Spinal cord (tissue), 10 donors: ENCODE data around the gene PPP1R12A. TPM values are rescaled to one million over a fixed set of nuclear protein-coding genes. Genes with fewer than 3 reads are reported as not detected.
A peak's percentile ranks its signal among the peaks of the same experiment; 100 is the strongest.

Source experiments
- DNase-seq, 6 donors: peaks; one replicate each; pipeline versions ENCODE4 v3.0.0 to v3.0.0-alpha.2; 2013 to 2015; ENCODE audit warnings: low spot score in 6 of 6, low read depth in 4 of 6
- H3K27ac ChIP-seq: one replicate; pipeline ENCODE4 v1.5.1; 2013; ENCODE audit warnings: low read depth, low read length, control low read depth
- H3K27me3 ChIP-seq: one replicate; pipeline ENCODE4 v1.6.1; 2013; ENCODE audit warnings: low read length; ENCODE audit not compliant: control insufficient read depth, insufficient read depth
- H3K36me3 ChIP-seq: one replicate; pipeline ENCODE4 v1.6.1; 2013; ENCODE audit warnings: low read length; ENCODE audit not compliant: control insufficient read depth, insufficient read depth
- H3K4me1 ChIP-seq: one replicate; pipeline ENCODE4 v1.6.1; 2013; ENCODE audit warnings: low read length; ENCODE audit not compliant: control insufficient read depth, insufficient read depth
- H3K4me3 ChIP-seq: one replicate; pipeline ENCODE4 v1.5.1; 2013; ENCODE audit warnings: low read depth, low read length, control low read depth
- H3K9me3 ChIP-seq: one replicate; pipeline ENCODE4 v1.6.1; 2013; ENCODE audit warnings: low read length; ENCODE audit not compliant: control insufficient read depth, insufficient read depth
- WGBS: methylation state at CpG from one replicate; pipeline ENCODE4 v1.1.5; 2013; ENCODE audit warnings: missing lambda C conversion rate; ENCODE audit not compliant: insufficient coverage; 5-methylcytosine and 5-hydroxymethylcytosine counted together
- polyA plus RNA-seq, 2 donors: library from polyadenylated mRNA; unstranded; fragments of 120-200 nt; gene quantifications; one replicate each; pipeline ENCODE4 v1.2.1, GENCODE V29; 2013; ENCODE audit not compliant: insufficient read length in 2 of 2
- total RNA-seq, 2 donors: library from RNA; depleted of rRNA in 1 of 2; stranded (reverse); fragments of 120-200 nt in 1 of 2; fragments of >200 nt in 1 of 2; gene quantifications; one replicate each; pipeline versions ENCODE4 v1.2.3 to v1.2.4, GENCODE V29; 2013 to 2014
- donor health status: healthy.

Gene PPP1R12A
- total and polyA plus RNA-seq, 4 donors: 42.5 to 165 (median 94.0) TPM

DNA sequence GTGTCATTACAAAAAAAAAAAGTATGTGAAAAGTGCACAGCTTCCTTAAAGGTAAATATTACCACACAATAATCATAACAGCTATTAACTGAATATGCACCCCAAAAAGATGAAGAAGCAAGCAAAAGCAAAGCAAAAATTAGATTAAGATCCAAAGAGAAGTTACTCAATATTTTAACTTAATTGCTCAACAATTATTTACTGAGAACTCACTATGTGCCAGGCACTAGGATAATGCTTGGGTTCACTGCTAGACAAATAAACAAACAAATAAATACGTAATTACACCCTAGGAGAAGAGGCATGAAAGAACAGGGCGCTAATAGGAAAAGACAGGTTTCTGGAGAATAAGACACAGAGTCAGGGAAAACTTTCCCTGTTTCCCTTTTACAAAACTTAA, 33.4 kb downstream of the PPP1R12A start:
- DNase-seq: no peak
- no CpG with 5 or more reads among the region's 2 CpGs for WGBS
- no peak overlapping the region for H3K4me3 ChIP-seq
- H3K4me1 ChIP-seq: no peaks in the 10 kb centered on the region
- H3K27ac ChIP-seq: no peak overlapping the region
- no peaks in the 10 kb centered on the region for H3K27me3 ChIP-seq
- H3K36me3 ChIP-seq: no peaks in the 10 kb centered on the region
- no peaks in the 10 kb centered on the region for H3K9me3 ChIP-seq

DNA sequence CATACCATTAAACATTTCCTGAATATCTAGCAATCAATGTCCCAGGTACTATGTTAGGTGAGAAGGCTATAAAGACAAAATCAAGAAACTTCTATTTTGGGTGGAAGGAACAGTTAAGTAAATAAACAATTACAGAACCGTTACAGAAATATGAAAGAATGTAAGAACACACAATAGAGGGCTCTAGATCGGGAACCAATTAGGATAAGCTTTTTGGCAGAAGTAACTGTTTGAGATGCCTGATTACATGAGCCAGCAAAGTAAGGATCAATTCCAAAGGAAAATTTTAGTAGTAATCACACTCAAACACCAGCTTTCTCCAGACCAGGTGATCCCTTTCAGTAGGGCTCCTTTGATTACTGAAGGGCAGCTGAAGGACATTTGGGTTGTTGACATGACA, 33.9 kb downstream of the PPP1R12A start:
- no peaks in the 10 kb centered on the region for H3K9me3 ChIP-seq
- DNase-seq: no peak
- H3K27ac ChIP-seq: no peak overlapping the region
- H3K4me1 ChIP-seq: no peaks in the 10 kb centered on the region
- 100% methylated on average over 1 of the region's 2 CpGs for WGBS
- H3K36me3 ChIP-seq: no peaks in the 10 kb centered on the region
- no peak overlapping the region for H3K4me3 ChIP-seq
- H3K27me3 ChIP-seq: no peaks in the 10 kb centered on the region

DNA sequence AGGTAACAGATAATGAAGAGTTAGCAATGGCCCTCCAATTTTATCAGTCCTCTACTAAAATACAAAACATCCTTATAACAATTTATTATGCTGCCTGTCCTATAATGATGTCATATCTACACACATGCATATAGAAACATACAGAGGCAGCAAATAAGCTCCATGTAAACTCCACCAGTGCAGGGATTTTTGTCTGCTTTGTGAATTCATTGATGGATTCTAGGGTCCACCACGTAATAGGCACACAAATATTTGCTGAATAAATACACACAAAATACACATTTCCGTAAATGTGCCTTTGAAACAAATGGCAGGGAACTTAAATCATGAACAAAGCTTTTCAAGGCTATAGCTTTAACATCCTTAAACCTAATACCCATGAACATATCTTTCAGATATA, 34.7 kb downstream of the PPP1R12A start:
- Histone ChIP-seq H3K9me3 (no peaks in the 10 kb centered on the region), H3K4me3 (no peak overlapping the region), H3K36me3 (no peaks in the 10 kb centered on the region), H3K27ac (no peak overlapping the region), H3K27me3 (no peaks in the 10 kb centered on the region), H3K4me1 (no peaks in the 10 kb centered on the region)
- WGBS: 100% methylated on average over 1 of the region's 2 CpGs
- DNase-seq: no peak

DNA sequence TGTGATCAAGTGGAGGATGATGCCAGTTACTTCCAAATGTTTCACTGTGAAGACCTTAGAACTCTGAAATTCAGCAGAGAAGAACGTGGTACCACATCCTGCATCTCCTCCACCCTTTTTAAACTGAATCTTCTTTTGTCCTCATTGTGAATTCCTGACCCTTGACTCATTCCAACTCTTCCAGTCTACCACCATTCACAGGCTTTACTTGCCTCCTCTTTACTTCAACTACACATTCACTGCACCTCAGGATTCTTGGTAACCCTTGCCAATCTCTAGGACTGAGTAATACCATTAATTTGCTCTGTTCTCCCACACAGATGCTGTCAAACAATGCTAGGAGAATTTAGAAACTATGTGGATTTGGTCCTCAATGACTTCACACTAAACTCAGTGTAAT, 37.3 kb downstream of the PPP1R12A start:
- 80% methylated on average over 1 of the region's 1 CpG for WGBS
- Histone ChIP-seq H3K4me3 (no peak overlapping the region), H3K36me3 (no peaks in the 10 kb centered on the region), H3K27me3 (no peaks in the 10 kb centered on the region), H3K27ac (no peak overlapping the region), H3K9me3 (no peaks in the 10 kb centered on the region), H3K4me1 (no peaks in the 10 kb centered on the region)
- no peak for DNase-seq

DNA sequence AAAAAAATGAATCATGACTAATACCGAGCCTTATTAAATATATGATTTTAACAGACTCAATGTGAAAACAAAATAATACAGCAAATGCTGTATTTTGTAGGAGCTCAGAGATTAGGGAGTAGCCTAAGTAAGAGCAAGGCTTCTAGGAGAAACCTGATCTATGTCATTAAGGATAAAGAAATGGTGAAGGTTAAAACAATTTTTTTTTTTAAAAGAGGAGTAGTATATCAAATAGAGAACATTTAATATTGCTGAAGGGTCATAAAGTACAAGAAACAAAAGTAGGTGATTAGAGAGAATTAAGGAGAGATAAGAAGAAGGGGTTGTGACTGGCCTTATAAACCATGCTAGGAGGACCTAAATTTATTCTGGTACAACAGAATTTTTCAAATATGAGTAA, 39.1 kb downstream of the PPP1R12A start:
- Histone ChIP-seq H3K4me1 (no peaks in the 10 kb centered on the region), H3K4me3 (no peak overlapping the region), H3K9me3 (no peaks in the 10 kb centered on the region), H3K27ac (no peak overlapping the region), H3K27me3 (no peaks in the 10 kb centered on the region), H3K36me3 (no peaks in the 10 kb centered on the region)
- DNase-seq: no peak
- WGBS: no CpG with 5 or more reads among the region's 1 CpG

DNA sequence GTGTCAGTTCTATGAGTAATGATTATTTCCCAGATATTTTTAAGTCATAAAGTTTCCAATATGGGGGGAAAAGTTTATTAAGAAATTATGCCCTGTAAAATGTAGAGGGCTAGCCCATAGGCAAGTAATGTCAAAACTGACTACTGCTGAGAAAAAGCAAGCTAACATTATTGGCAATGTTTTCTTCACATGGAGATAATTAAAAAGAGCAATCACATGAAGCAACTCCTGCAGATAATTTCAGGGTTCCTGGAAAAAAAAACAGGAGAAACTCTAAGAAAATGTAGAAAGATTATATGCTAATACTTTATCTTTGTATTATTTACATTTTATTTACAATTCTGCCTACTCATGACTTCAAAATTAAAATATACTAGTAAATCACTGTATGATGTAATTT, 39.8 kb downstream of the PPP1R12A start:
- peak in 1 of 6 donors; percentile 18 for DNase-seq
- Histone ChIP-seq H3K4me3 (no peak overlapping the region), H3K9me3 (no peaks in the 10 kb centered on the region), H3K4me1 (no peaks in the 10 kb centered on the region), H3K27ac (no peak overlapping the region), H3K27me3 (no peaks in the 10 kb centered on the region), H3K36me3 (no peaks in the 10 kb centered on the region)

DNA sequence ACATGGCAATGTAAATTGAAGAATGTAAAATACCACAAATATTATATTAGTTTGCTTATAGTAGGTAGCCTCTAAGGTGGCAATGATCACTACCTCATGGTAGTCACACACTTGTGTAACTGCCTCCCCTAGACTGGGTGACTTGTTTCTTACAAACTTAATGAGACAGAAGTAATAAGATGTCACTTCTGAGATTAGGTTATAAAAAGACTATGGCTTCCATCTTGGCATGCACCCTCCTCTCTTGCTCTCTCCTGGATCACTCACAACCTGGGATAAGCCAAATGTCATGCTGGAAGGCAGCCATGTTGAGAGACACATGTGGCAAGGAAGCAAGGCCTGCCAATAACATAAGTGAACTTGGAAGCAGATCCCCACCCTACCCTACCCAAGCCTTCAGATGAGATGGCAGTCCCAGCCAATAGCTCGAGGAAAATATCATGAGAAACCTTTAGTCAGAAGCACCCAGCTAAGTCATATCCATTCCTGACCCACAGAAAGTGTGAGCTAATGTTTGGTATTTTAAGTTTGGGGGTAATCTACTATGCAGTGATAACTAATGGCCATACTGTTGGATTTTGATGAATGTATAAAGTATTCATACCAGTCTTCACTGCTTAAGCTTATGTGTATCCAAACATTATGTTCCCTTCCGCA, 43.3 kb downstream of the PPP1R12A start:
- Histone ChIP-seq H3K36me3 (no peaks in the 10 kb centered on the region), H3K4me3 (no peak overlapping the region), H3K27me3 (no peaks in the 10 kb centered on the region), H3K4me1 (no peaks in the 10 kb centered on the region), H3K27ac (no peak overlapping the region), H3K9me3 (no peaks in the 10 kb centered on the region)
- 100% methylated on average over 1 of the region's 2 CpGs for WGBS
- peak in 1 of 6 donors; percentile 35 for DNase-seq

DNA sequence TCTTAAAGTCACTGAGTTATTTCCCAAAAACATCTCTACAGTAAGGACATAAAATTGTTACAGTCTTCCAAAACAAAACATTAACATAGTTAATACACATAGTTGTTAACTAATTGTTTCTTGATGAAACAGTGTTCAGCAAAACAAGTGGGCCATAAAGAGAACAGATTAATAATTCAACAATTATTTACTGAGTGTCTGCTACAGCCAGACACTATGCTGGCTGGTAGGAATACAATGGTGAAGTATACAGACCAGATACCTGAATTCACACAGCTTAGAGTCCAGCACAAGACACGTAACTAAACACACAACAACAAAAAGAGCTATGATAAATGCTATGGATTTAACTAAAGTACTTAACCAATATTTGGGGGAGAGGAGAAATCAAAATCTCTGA, 47.0 kb downstream of the PPP1R12A start:
- WGBS: no CpG with 5 or more reads among the region's 1 CpG
- H3K4me3 ChIP-seq: no peak overlapping the region

DNA sequence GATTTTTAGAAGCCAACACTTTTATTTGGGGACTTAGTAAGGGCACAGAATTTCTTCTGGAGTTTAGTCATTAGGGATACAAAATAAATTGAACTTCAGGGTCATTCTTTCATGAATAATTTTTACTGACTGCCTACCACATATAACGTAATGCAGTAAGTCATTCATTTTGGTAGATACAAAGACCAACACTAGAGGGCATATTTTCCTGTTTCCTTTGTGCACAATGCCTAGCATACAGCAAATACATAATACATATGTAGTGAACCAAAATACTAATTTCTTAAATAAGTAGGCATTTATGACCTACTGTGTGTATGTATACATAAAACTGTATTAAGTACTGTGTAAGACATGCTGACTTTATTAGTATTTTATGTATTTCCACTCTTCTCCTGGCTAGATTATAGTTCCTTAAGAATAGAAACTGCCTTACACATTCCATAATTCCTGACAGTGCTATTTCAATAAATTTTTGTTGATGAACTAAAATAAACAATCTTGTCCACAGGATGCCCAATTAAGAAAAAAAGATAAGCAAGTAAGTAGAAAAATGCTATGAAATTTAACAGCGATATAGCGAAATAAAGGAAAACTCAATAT, 47.9 kb downstream of the PPP1R12A start:
- Histone ChIP-seq H3K9me3 (no peaks in the 10 kb centered on the region), H3K4me3 (no peak overlapping the region), H3K4me1 (no peaks in the 10 kb centered on the region), H3K27me3 (no peaks in the 10 kb centered on the region), H3K27ac (no peak overlapping the region), H3K36me3 (no peaks in the 10 kb centered on the region)
- 93% methylated on average over 2 of the region's 3 CpGs for WGBS
- DNase-seq: peak in 3 of 6 donors; percentile 6 to 71 (median 55)

More for the DNA sequence above, 47.0 kb downstream of the PPP1R12A start:
- Histone ChIP-seq H3K36me3 (no peaks in the 10 kb centered on the region), H3K9me3 (no peaks in the 10 kb centered on the region), H3K27me3 (no peaks in the 10 kb centered on the region), H3K27ac (no peak overlapping the region), H3K4me1 (no peaks in the 10 kb centered on the region)
- DNase-seq: no peak

DNA sequence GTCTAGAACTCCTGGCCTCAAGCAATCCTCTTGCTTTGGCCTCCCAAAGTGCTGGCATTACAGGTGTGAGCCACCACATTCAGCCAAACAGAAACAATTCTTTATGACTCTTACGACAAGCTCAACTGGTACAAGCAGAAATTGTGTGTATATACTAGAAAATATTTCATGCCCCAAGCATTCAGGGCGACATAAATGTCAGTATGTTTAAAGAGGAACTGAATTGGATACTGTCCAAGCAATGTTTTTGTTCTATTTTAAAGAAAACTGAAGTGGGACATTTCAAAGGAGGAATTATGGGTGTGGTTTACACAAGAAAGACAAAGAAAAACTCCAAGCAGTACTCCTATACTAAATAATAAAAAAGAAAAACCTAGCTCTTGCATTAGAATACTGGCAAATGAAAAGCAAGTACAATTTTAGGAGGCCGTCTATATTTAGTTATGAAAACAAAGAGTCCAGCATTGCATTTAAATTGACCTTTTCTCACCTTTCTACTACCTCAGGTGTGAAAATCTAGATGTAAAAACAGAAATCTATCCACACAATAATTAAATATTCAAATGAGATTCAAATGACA, 48.9 kb downstream of the PPP1R12A start:
- Histone ChIP-seq H3K27me3 (no peaks in the 10 kb centered on the region), H3K36me3 (no peaks in the 10 kb centered on the region), H3K9me3 (no peaks in the 10 kb centered on the region), H3K27ac (no peak overlapping the region), H3K4me1 (no peaks in the 10 kb centered on the region), H3K4me3 (no peak overlapping the region)
- no CpG with 5 or more reads among the region's 3 CpGs for WGBS
- no peak for DNase-seq
